IMR-90 (cell line): Measurements from ENCODE around the gene TGFB3.

ENCODE experiments used
- CTCF ChIP-seq: conservative IDR thresholded peaks from 2 replicates; pipeline ENCODE4 v1.5.1; 2012; ENCODE audit warnings: mild to moderate bottlenecking, low read depth, low read length, improper control_type of control experiment
- MAZ ChIP-seq: IDR thresholded peaks from 2 replicates; pipeline ENCODE4 v1.6.1; 2012; ENCODE audit warnings: low read depth, mild to moderate bottlenecking, low read length, improper control_type of control experiment, moderate library complexity, borderline replicate concordance
- POLR2A ChIP-seq: IDR thresholded peaks from 2 replicates; pipeline ENCODE4 v1.6.1; 2012; ENCODE audit warnings: mild to moderate bottlenecking, low read depth, low read length

GRCh38 chr14:75980856-75981255, 939 bp downstream of the TGFB3 start:
- TF ChIP-seq CTCF, result no peak
- no peak for TF ChIP-seq POLR2A
- no peak for TF ChIP-seq MAZ
